GM23248 (cell line): ENCODE data around the gene TNFRSF19. TPM values are rescaled to one million over a fixed set of nuclear protein-coding genes. Genes with fewer than 3 reads are reported as not detected.

Source experiments
- DNase-seq: peaks from one replicate; pipeline ENCODE4 v3.0.0-alpha.2; 2015
- H2AFZ ChIP-seq: fragments of 200-600 bp; sonication (generic); 2 replicates; pipeline ENCODE4 v1.6.1; 2016; ENCODE audit warnings: antibody characterized with exemption
- H3F3A ChIP-seq: fragments of 200-600 bp; sonication (generic); 2 replicates; pipeline ENCODE4 v1.6.1; 2016; ENCODE audit warnings: mild to moderate bottlenecking, antibody characterized with exemption, mixed run types; ENCODE audit not compliant: insufficient read depth
- H3K27ac ChIP-seq: fragments of 200-600 bp; sonication (generic); 2 replicates; pipeline ENCODE4 v1.5.1; 2016; ENCODE audit warnings: mild to moderate bottlenecking
- H3K27me3 ChIP-seq: fragments of 200-600 bp; sonication (generic); replicated peaks from 2 replicates; pipeline ENCODE4 v1.6.1; 2016; ENCODE audit warnings: mild to moderate bottlenecking; ENCODE audit not compliant: insufficient read depth
- H3K36me3 ChIP-seq: fragments of 200-600 bp; sonication (generic); 2 replicates; pipeline ENCODE4 v1.6.1; 2016; ENCODE audit warnings: low read depth, mild to moderate bottlenecking
- H3K4me1 ChIP-seq: fragments of 200-600 bp; sonication (generic); 2 replicates; pipeline ENCODE4 v1.6.1; 2016; ENCODE audit warnings: mild to moderate bottlenecking; ENCODE audit not compliant: insufficient read depth
- H3K4me2 ChIP-seq: fragments of 200-600 bp; sonication (generic); one replicate; pipeline ENCODE4 v1.6.1; 2016; ENCODE audit warnings: mild to moderate bottlenecking; ENCODE audit not compliant: unreplicated experiment
- H3K4me3 ChIP-seq: fragments of 200-600 bp; sonication (generic); 2 replicates; pipeline ENCODE4 v1.5.1; 2016; ENCODE audit warnings: mild to moderate bottlenecking
- H3K79me2 ChIP-seq: fragments of 200-600 bp; sonication (generic); 2 replicates; pipeline ENCODE4 v1.6.1; 2016; ENCODE audit warnings: mild to moderate bottlenecking; ENCODE audit not compliant: insufficient read depth
- H3K9ac ChIP-seq: fragments of 200-600 bp; sonication (generic); 2 replicates; pipeline ENCODE4 v1.6.1; 2016; ENCODE audit warnings: mild to moderate bottlenecking
- H3K9me2 ChIP-seq: fragments of 200-600 bp; sonication (generic); 2 replicates; pipeline ENCODE4 v1.6.1; 2016; ENCODE audit warnings: mixed run types, mild to moderate bottlenecking, moderate library complexity; ENCODE audit not compliant: insufficient read depth
- H3K9me3 ChIP-seq: fragments of 200-600 bp; sonication (generic); one replicate; pipeline ENCODE4 v1.6.1; 2017; ENCODE audit warnings: low read depth
- H4K20me1 ChIP-seq: fragments of 200-600 bp; sonication (generic); 2 replicates; pipeline ENCODE4 v1.6.0; 2016; ENCODE audit not compliant: insufficient read depth
- EZH2 ChIP-seq: fragments of 200-600 bp; sonication (generic); IDR thresholded peaks from 2 replicates; pipeline ENCODE4 v1.6.1; 2018; ENCODE audit warnings: antibody characterized with exemption, mild to moderate bottlenecking; ENCODE audit not compliant: insufficient read depth, poor library complexity, severe bottlenecking
- EZH2phosphoT487 ChIP-seq: fragments of 200-600 bp; sonication (generic); IDR thresholded peaks from 2 replicates; pipeline ENCODE4 v1.6.1; 2018; ENCODE audit warnings: antibody characterized with exemption, moderate library complexity, mild to moderate bottlenecking, low read depth; ENCODE audit not compliant: insufficient read depth
- WGBS, 2 experiments: methylation state at CpG; one replicate each; pipeline ENCODE4 v1.1.6; 2015 to 2017; ENCODE audit warnings: low lambda C conversion rate in 2 of 2, low coverage in 1 of 2; ENCODE audit errors: missing lambda C conversion rate in 2 of 2; 5-methylcytosine and 5-hydroxymethylcytosine counted together
- in situ Hi-C: fragments of 300-500 bp; cut with MboI; formaldehyde crosslinking; loops from 2 replicates; pipeline ENCODE4 v1.15.0; 2020
- polyA plus RNA-seq: library from polyadenylated mRNA; unstranded; fragments of >200 nt; fragmentation: Nextera tagmentation; extraction: Ambion mirVana; gene quantifications from 2 replicates; pipeline ENCODE4 v1.2.1, GENCODE V29; 2016
- total RNA-seq: library from RNA; depleted of rRNA; stranded (reverse); fragments of >200 nt; shearing (Covaris generic); gene quantifications from 2 replicates; pipeline ENCODE4 v1.2.3, GENCODE V29; 2014

Gene TNFRSF19
- total and polyA plus RNA-seq, 2 experiments from 2014 or later, result 3.4 TPM

- Histone ChIP-seq H3F3A (peaks cover 6% of the 10 kb centered on the region; the same call in 1 of the 2 replicates), H4K20me1 (no peaks in the 10 kb centered on the region), H3K9me3 (no peaks in the 10 kb centered on the region), H3K9me2 (no peaks in the 10 kb centered on the region), H3K4me3 (no peak overlapping the region), H3K27ac (no peak overlapping the region), H3K4me1 (no peaks in the 10 kb centered on the region), H3K36me3 (no peaks in the 10 kb centered on the region), H3K4me2 (no peak overlapping the region), H3K9ac (no peak overlapping the region), H3K79me2 (no peaks in the 10 kb centered on the region), H3K27me3 (no peaks in the 10 kb centered on the region), H2AFZ (no peak overlapping the region)
- in situ Hi-C loops, result no loop called here
- no peak for DNase-seq
- no peak for TF ChIP-seq EZH2phosphoT487
- no peak for TF ChIP-seq EZH2
Observed at GRCh38 chr13:23583491-23583890, 13.3 kb downstream of the TNFRSF19 start.

GRCh38 chr13:23584275-23584674 lies 14.1 kb downstream of the TNFRSF19 start:
- no peak overlapping the region for H2AFZ ChIP-seq
- WGBS, 2 experiments, result 51 to 52% methylated on average over 2 of the region's 2 CpGs
- H4K20me1 ChIP-seq, result no peaks in the 10 kb centered on the region
- H3F3A ChIP-seq, result peaks cover 6% of the 10 kb centered on the region; the same call in 1 of the 2 replicates
- no peak overlapping the region for H3K4me2 ChIP-seq
- no peak overlapping the region for H3K27ac ChIP-seq
- no peaks in the 10 kb centered on the region for H3K9me2 ChIP-seq
- no peaks in the 10 kb centered on the region for H3K9me3 ChIP-seq
- no peaks in the 10 kb centered on the region for H3K4me1 ChIP-seq
- DNase-seq, result no peak
- TF ChIP-seq EZH2 (no peak), EZH2phosphoT487 (no peak)
- no peak overlapping the region for H3K4me3 ChIP-seq
- no peaks in the 10 kb centered on the region for H3K36me3 ChIP-seq
- no peak overlapping the region for H3K9ac ChIP-seq
- no peaks in the 10 kb centered on the region for H3K79me2 ChIP-seq
- H3K27me3 ChIP-seq, result no peaks in the 10 kb centered on the region
- in situ Hi-C loops, result no loop called here

GRCh38 chr13:23586336-23586735 lies 16.1 kb downstream of the TNFRSF19 start:
- Histone ChIP-seq H3K4me3 (no peak overlapping the region), H3K79me2 (no peaks in the 10 kb centered on the region), H3K9me3 (no peaks in the 10 kb centered on the region), H3K4me2 (no peak overlapping the region), H3K27ac (no peak overlapping the region), H3K9ac (no peak overlapping the region), H3K9me2 (no peaks in the 10 kb centered on the region), H3F3A (no peaks in the 10 kb centered on the region), H3K36me3 (no peaks in the 10 kb centered on the region), H3K27me3 (no peaks in the 10 kb centered on the region), H2AFZ (no peak overlapping the region), H3K4me1 (no peaks in the 10 kb centered on the region), H4K20me1 (no peaks in the 10 kb centered on the region)
- no peak for DNase-seq
- WGBS, 2 experiments, result 88 to 93% methylated on average over 6 of the region's 6 CpGs
- TF ChIP-seq EZH2phosphoT487 (no peak), EZH2 (no peak)
- in situ Hi-C loops, result no loop called here

GRCh38 chr13:23588666-23589065 lies 18.5 kb downstream of the TNFRSF19 start:
- H3K79me2 ChIP-seq, result no peaks in the 10 kb centered on the region
- no peak overlapping the region for H3K4me3 ChIP-seq
- H3K9ac ChIP-seq, result no peak overlapping the region
- H3K4me1 ChIP-seq, result no peaks in the 10 kb centered on the region
- H4K20me1 ChIP-seq, result no peaks in the 10 kb centered on the region
- no peaks in the 10 kb centered on the region for H3K9me2 ChIP-seq
- TF ChIP-seq EZH2 (no peak), EZH2phosphoT487 (no peak)
- in situ Hi-C loops, result no loop called here
- H3K27ac ChIP-seq, result no peak overlapping the region
- WGBS, 2 experiments, result 68 to 71% methylated on average over 7 of the region's 7 CpGs
- H3K36me3 ChIP-seq, result no peaks in the 10 kb centered on the region
- no peak overlapping the region for H3K4me2 ChIP-seq
- H3K9me3 ChIP-seq, result no peaks in the 10 kb centered on the region
- no peak overlapping the region for H2AFZ ChIP-seq
- no peak for DNase-seq
- no peaks in the 10 kb centered on the region for H3F3A ChIP-seq
- H3K27me3 ChIP-seq, result no peaks in the 10 kb centered on the region

GRCh38 chr13:23592596-23592995 lies 22.4 kb downstream of the TNFRSF19 start:
- H3K4me3 ChIP-seq, result no peak overlapping the region
- H3F3A ChIP-seq, result no peaks in the 10 kb centered on the region
- WGBS, 2 experiments, result 96 to 100% methylated on average over 5 of the region's 5 CpGs
- no peak for DNase-seq
- H3K9ac ChIP-seq, result no peak overlapping the region
- in situ Hi-C loops, result no loop called here
- H2AFZ ChIP-seq, result no peak overlapping the region
- H3K27me3 ChIP-seq, result no peaks in the 10 kb centered on the region
- no peaks in the 10 kb centered on the region for H3K9me3 ChIP-seq
- no peak for TF ChIP-seq EZH2phosphoT487
- no peak for TF ChIP-seq EZH2
- H3K36me3 ChIP-seq, result no peaks in the 10 kb centered on the region
- H3K4me1 ChIP-seq, result no peaks in the 10 kb centered on the region
- no peaks in the 10 kb centered on the region for H3K79me2 ChIP-seq
- H4K20me1 ChIP-seq, result no peaks in the 10 kb centered on the region
- H3K27ac ChIP-seq, result no peak overlapping the region
- no peak overlapping the region for H3K4me2 ChIP-seq
- no peaks in the 10 kb centered on the region for H3K9me2 ChIP-seq
